Stimulated activated CD4-positive, alpha-beta T cell treated with anti-CD3 and anti-CD28 coated beads, TNF-alpha, amount 100 ng/mL, for 1 hour (primary cell): ENCODE results near the gene PLXNA4.

Source experiments
- DNase-seq, 3 donors: peaks; one replicate each; pipeline ENCODE4 v3.0.0-alpha.2; 2020; ENCODE audit warnings: low read depth in 3 of 3, low spot score in 1 of 3

The PLXNA4 gene

GRCh38 chr7:132508724-132509353 is 67.4 kb downstream of the PLXNA4 start:
- no peak for DNase-seq

GRCh38 chr7:132504852-132505251 is 71.4 kb downstream of the PLXNA4 start:
- no peak for DNase-seq

- DNase-seq = no peak
Measured at GRCh38 chr7:132504071-132504470, 72.2 kb downstream of the PLXNA4 start.

GRCh38 chr7:132503415-132503814 is 72.9 kb downstream of the PLXNA4 start:
- no peak for DNase-seq

GRCh38 chr7:132501956-132502355 is 74.3 kb downstream of the PLXNA4 start:
- no peak for DNase-seq

- DNase-seq = no peak
Measured at GRCh38 chr7:132500727-132501440, 75.4 kb downstream of the PLXNA4 start.

GRCh38 chr7:132499487-132499886 is 76.8 kb downstream of the PLXNA4 start:
- DNase-seq = no peak

- DNase-seq = no peak
Measured at GRCh38 chr7:132499065-132499464, 77.2 kb downstream of the PLXNA4 start.

GRCh38 chr7:132498319-132498718 is 78.0 kb downstream of the PLXNA4 start:
- DNase-seq = no peak

GRCh38 chr7:132497098-132497497 is 79.2 kb downstream of the PLXNA4 start:
- DNase-seq = no peak

GRCh38 chr7:132495936-132496335 is 80.3 kb downstream of the PLXNA4 start:
- no peak for DNase-seq

GRCh38 chr7:132494474-132494873 is 81.8 kb downstream of the PLXNA4 start:
- DNase-seq = no peak

- DNase-seq = no peak
Measured at GRCh38 chr7:132492823-132493445, 83.3 kb downstream of the PLXNA4 start.

- DNase-seq = no peak
Measured at GRCh38 chr7:132491391-132491945, 84.8 kb downstream of the PLXNA4 start.

- DNase-seq = no peak
Measured at GRCh38 chr7:132490474-132490873, 85.8 kb downstream of the PLXNA4 start.

GRCh38 chr7:132489776-132490237 is 86.5 kb downstream of the PLXNA4 start:
- no peak for DNase-seq

GRCh38 chr7:132488634-132489302 is 87.5 kb downstream of the PLXNA4 start:
- no peak for DNase-seq

- no peak for DNase-seq
Measured at GRCh38 chr7:132486274-132486610, 90.0 kb downstream of the PLXNA4 start.

GRCh38 chr7:132485600-132486273 is 90.5 kb downstream of the PLXNA4 start:
- DNase-seq = no peak

- DNase-seq = no peak
Measured at GRCh38 chr7:132485136-132485535, 91.1 kb downstream of the PLXNA4 start.

GRCh38 chr7:132482866-132483265 is 93.4 kb downstream of the PLXNA4 start:
- no peak for DNase-seq
